AG10803 (cell line): ENCODE data around the gene SFTPA1.
"Not testable (repeated sequence)": the region's sequence is repeated elsewhere in the genome, so short reads cannot be mapped to it uniquely, and the experiment has no call there.

ENCODE experiments used
- DNase-seq: peaks from one replicate; pipeline ENCODE4 v3.0.0; 2010; ENCODE audit warnings: low read depth
- H3K4me3 ChIP-seq: 2 replicates; pipeline ENCODE4 v1.5.1; 2011; ENCODE audit warnings: mild to moderate bottlenecking, low read length, control low read depth
- CTCF ChIP-seq: conservative IDR thresholded peaks from 2 replicates; pipeline ENCODE4 v1.5.1; 2011; ENCODE audit warnings: mild to moderate bottlenecking, low read length, control low read depth, inconsistent platforms

The SFTPA1 gene

DNA sequence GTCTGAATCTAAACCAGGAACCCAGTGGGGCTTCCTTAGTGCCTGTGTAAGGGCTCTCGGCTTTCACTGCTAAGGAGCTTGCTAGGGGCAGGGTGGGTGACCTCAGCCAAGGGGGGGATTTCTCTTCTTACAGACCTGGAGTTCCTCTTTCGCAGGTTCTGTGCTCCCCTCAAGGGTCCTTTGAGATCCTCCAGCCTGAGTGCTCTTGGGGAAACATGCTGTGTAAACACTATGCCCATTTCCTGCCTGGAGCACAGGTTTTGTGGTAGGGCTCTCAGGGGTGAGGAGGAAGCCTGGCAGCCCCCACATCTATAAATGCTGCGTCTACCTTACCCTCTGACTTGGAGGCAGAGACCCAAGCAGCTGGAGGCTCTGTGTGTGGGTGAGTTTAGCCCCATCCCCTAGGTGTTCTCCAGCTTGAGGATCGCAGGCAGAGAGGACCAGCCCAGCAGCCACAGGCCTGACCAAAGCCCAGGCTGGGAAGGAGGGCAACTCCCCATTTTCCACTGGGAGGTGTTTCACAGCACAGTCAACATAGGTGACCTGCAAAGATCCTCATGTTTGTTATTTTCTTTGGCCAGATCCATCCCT lies at the start of gene SFTPA1:
Gene SFTPA1, plus strand, starts transcription at position 339 of the 591 bp plus-strand sequence. CDS start 887 bp downstream, outside the sequence.
- TF ChIP-seq CTCF = no peak
- H3K4me3 ChIP-seq = no peak within 1 kb of the TSS
- DNase-seq = no peak

DNA sequence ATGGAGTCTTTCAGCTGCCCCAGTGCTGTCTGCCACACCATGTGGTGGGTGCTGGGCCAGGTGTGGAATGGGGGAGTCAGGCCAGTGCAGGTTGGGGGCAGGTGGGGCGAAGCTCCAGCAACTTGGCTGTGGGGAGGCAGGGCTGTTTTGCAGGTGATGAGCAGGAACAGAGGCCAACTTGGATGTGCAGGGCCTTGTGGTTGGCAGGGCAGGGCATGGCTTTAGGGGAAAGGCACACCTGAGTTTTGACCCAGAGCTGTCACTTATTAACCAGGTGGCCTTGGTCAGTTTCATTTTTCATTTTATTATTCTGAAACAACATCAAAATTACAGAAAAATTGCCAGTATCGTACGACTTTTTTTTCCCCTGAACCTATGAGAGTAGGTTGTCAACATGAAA lies 49.5 kb upstream of the SFTPA1 start:
- no peak overlapping the region for H3K4me3 ChIP-seq
- no peak for TF ChIP-seq CTCF
- no peak for DNase-seq

DNA sequence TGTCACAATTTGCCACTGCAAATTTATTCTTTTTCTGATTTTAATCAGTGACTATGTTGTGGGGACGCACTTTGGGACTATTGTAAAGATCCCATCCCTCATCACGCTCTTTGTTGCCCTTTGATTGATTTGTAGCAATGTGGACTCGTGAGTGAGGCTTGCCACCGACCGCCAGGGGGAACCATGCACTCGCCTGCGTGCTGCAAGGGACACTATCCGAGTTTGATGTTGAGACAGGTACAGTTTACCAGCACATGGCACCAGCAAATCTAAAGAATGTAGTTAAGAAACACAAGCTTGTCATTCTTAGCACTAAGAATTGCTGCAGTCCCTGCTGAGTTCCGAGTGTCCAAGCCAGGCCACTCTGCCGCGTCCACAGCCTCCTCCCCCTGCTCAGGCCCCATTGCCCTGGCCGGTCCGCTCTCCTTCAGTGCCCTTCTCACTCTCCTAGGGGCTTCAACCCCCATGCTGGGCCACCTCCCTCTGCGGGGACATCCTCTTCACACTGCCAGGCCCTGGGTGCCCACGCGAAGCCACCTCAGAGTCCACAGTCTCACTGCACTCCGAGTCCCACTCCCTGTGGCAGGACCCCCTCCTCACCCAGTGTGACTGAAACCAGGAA lies 48.5 kb upstream of the SFTPA1 start:
- peak; percentile 96 for TF ChIP-seq CTCF
- DNase-seq = peak; percentile 58
- H3K4me3 ChIP-seq = no peak overlapping the region

DNA sequence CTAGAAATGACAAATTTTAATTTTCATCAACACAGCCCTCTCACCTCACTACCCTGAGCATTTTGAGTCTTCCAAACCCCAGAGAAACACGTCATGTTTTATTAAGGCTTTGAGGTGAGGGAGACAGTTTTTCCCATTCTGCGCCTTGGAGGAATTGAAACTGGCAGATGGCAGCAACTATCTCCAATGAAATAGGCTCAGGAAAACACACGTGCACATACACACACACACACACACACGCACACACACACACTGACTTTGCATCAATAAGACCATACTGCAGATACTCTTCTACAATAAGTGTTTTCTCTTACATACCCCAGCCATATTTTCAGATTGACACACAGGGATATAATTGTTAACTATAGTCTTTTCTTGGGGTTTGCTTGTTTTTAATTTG lies 47.3 kb upstream of the SFTPA1 start:
- DNase-seq = no peak
- TF ChIP-seq CTCF = no peak
- no peak overlapping the region for H3K4me3 ChIP-seq

DNA sequence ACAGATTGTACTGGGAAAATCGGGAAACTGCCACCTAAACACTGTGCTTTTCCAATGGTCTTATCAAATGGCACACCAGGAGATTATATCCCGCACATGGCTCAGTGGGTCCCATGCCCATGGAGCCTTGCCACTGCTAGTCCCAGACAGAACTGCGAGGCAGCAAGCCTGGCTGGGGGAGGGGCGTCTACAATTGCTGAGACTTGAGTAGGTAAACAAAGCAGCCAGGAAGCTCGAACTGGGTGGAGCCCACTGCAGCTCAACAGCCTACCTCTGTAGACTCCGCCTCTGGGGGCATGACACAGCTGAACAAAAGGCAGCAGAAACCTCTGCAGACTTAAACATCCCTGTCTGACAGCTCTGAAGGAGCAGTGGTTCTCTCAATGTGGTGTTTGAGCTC lies 40.1 kb upstream of the SFTPA1 start:
- H3K4me3 ChIP-seq, DNase-seq: not testable (repeated sequence)

- TF ChIP-seq CTCF = no peak
- H3K4me3 ChIP-seq = no peak overlapping the region
- DNase-seq = no peak
Observed at GRCh38 chr10:79579361-79579760, 31.4 kb upstream of the SFTPA1 start.

- TF ChIP-seq CTCF = no peak
- no peak for DNase-seq
- H3K4me3 ChIP-seq = no peak overlapping the region
Observed at GRCh38 chr10:79581044-79581443, 29.7 kb upstream of the SFTPA1 start.
